ENCODE results near the gene LGR4. TPM values are rescaled to one million over a fixed set of nuclear protein-coding genes. Genes with fewer than 3 reads are reported as not detected.
A peak's percentile ranks its signal among the peaks of the same experiment; 100 is the strongest.

LGR4 gene
- total and polyA plus RNA-seq, 2 experiments from 2014 or later = 22.6 to 99.6 TPM

GRCh38 chr11:27348340-27348873 lies 124.2 kb downstream of the LGR4 start:
- ATAC-seq = peak; percentile 78
- peak overlapping the region; percentile 10; the same call in 2 of the 3 replicates for H3K4me3 Mint-ChIP-seq
- H3K9me3 Mint-ChIP-seq = no peaks in the 10 kb centered on the region
- no peak for TF ChIP-seq CTCF (conservative IDR thresholded peaks at IDR 0.05; ENCODE audit: low read depth in 2 of 2)
- no peak for TF ChIP-seq CREB1 (CRISPR knock-in tag; IDR thresholded peaks at IDR 0.05; ENCODE audit: low read depth)
- TF ChIP-seq NANOG (IDR thresholded peaks at IDR 0.05; ENCODE audit: borderline replicate concordance) = peak; percentile 36; the same call in 1 of the 2 replicates
- TF ChIP-seq ZNF462 (CRISPR knock-in tag; IDR thresholded peaks at IDR 0.05) = no peak; the same call in 1 of the 2 replicates
- no peak for TF ChIP-seq STAT1 (IDR thresholded peaks at IDR 0.05; ENCODE audit: unreplicated experiment)
- no peak overlapping the region for H3K27ac Mint-ChIP-seq
- Histone ChIP-seq H3K36me3 (ENCODE audit: insufficient read depth) (no peaks in the 10 kb centered on the region), H3K4me3 (peak overlapping the region; percentile 19), H3K27me3 (ENCODE audit: insufficient read depth) (no peaks in the 10 kb centered on the region), H3K27ac (ENCODE audit: low read depth) (peak overlapping the region; percentile 82), H3K9me2 (ENCODE audit: insufficient read depth) (no peaks in the 10 kb centered on the region), H2AFZ (no peak overlapping the region), H3F3A (replicated peaks; ENCODE audit: low read depth) (no peaks in the 10 kb centered on the region), H3K79me2 (replicated peaks; ENCODE audit: insufficient read depth) (no peaks in the 10 kb centered on the region), H3K4me1 (ENCODE audit: insufficient read depth) (peaks cover 34% of the 10 kb centered on the region), H3K4me2 (peak overlapping the region; percentile 55), H4K20me1 (replicated peaks; ENCODE audit: insufficient read depth) (no peaks in the 10 kb centered on the region)
- DNase-seq (ENCODE audit: low spot score) = peak; percentile 81
- H3K4me1 Mint-ChIP-seq = peaks cover 51% of the 10 kb centered on the region
- no peaks in the 10 kb centered on the region for H3K27me3 Mint-ChIP-seq (ENCODE audit: insufficient read depth, low read depth, poor library complexity)
- H3K36me3 Mint-ChIP-seq (ENCODE audit: low read depth) = peaks cover 15% of the 10 kb centered on the region; the same call in 2 of the 3 replicates

Data from GM23338 (cell line).